NCI-H2081 (cell line): ENCODE measurements around the gene CLEC18A.
"Not testable (repeated sequence)": the region's sequence is repeated elsewhere in the genome, so short reads cannot be mapped to it uniquely, and the experiment has no call there.

ENCODE experiments used
- DNase-seq, 2 experiments: peaks; one replicate each; lab custom pipeline; 2025; lab: John Stamatoyannopoulos, UW

CLEC18A gene

DNA sequence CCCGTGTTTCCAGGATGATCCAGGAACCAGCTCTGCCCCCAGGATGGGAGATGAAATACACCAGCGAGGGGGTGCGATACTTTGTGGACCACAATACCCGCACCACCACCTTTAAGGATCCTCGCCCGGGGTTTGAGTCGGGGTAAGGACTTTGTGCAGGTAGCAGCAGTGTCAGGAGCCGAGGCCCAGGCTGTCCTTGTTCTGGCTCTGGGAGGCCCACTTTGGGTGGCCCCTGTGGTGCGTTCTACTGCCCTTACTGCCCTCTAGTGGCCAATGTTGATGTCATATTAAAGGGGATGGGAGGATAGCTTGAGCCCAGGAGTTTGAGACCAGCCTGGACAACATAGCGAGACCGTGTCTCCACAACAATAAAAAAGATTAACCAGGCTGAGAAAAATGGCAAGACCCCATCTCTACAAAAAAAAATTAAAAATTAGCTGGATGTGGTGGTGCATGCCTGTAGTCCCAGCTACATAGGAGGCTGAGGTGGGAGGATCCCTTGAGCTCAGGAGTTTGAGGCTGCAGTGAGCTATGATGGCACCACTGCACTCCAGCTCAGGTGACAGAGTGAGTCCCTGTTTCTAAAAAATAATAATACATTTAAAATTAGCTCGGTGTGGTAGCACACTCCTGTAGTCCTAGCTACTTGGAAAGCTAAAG is 20.9 kb upstream of the CLEC18A start:
- DNase-seq: peak; percentile 23 to 24

DNA sequence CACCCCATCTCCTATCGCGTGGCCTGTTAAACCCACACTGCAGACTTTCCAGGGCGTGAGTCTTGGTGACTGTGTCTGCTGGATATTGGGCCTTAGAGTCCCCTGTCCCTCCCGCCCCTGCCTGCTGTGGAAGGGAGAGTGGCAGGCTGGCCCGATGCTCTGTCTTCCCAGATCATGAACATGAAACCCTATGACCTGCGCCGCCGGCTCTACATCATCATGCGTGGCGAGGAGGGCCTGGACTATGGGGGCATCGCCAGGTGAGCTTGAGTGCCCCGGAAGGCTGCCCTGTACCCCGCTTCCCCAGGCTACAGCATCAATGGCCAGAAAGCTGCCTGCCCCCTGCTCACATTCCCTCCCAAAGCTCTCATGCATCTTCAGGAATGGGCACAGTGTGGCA is 19.5 kb upstream of the CLEC18A start:
- DNase-seq: no peak

- no peak for DNase-seq
Measured at GRCh38 chr16:69932228-69932627, 18.9 kb upstream of the CLEC18A start.

- DNase-seq: no peak
Measured at GRCh38 chr16:69932691-69933392, 18.3 kb upstream of the CLEC18A start.

DNA sequence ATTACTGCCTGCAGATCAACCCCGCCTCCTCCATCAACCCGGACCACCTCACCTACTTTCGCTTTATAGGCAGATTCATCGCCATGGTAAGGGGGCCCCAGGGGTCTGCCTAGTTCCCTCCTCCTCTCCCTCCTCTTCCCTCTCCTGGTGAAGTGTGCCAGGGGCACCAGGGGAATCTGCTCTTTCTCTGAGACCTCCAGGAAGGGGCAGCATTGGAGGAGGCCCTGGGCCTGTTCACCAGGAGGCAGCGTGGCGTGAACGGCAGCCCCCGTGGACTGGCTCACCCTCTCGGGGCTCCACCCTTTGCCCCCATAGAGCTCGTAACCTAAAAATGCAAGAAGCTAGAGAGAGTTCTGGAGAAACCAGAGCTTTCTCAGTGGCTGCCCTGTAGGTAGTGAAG is 17.1 kb upstream of the CLEC18A start:
- DNase-seq: peak in 1 of 2 experiments; percentile 6

- no peak for DNase-seq
Measured at GRCh38 chr16:69934751-69935150, 16.4 kb upstream of the CLEC18A start.

- DNase-seq: no peak
Measured at GRCh38 chr16:69935278-69935711, 15.8 kb upstream of the CLEC18A start.

DNA sequence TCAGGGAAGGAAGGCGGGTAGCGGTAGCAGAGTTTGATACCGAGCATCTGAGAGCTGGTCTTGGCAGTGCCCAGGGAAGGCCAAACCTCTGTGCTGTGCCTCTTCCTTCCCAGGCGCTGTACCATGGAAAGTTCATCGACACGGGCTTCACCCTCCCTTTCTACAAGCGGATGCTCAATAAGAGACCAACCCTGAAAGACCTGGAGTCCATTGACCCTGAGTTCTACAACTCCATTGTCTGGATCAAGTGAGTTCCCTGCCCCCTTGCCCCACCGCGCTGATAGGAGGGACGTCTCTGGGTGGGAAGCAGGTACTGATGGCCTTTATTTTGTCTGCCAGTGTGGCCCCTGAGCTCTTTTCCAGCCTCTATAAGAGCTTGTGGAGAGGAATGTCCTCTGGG is 15.4 kb upstream of the CLEC18A start:
- no peak for DNase-seq

- no peak for DNase-seq
Measured at GRCh38 chr16:69936252-69936651, 14.9 kb upstream of the CLEC18A start.

DNA sequence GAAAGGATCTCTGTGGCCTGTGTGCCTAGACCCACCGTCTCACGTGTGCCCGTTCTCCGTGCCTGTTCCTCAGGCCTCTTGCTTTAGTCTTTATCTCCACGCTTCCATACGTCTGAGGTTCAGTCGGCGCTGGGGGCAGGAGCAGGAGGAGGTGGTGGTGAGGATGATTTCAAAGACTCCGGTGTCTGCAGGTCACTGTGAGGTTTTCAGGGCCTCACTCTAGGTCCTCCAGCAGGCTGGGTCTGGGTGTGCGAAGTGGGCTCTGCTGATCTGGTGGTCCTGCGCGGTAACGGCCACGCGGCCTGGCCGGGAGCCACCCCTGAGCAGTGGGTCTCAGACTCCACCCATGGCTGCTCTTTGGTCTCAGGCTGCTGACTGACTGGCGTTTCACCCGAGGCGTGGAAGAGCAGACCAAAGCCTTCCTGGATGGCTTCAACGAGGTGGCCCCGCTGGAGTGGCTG is 14.4 kb upstream of the CLEC18A start:
- DNase-seq: no peak

DNA sequence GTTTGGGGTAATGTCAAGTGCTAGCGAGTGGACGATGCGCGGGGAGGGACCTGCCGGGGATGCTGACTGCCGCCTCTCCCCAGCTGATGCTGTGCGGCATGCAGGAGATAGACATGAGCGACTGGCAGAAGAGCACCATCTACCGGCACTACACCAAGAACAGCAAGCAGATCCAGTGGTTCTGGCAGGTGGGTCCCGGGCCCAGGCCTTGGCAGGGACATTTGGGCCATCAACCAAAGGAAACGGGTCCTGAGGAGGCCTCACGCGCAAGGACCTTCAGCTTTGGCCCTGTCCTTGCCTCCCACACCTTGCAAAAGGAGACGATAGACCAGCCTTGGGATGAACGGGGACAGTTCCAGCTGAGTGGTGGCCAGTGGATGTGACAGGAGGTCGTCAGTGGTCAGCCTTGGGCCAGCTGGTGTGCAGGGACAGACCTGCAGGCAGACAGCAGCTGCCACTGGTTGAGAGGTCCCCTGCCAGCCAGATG is 13.6 kb upstream of the CLEC18A start:
- no peak for DNase-seq

GRCh38 chr16:69938981-69939820 is 11.9 kb upstream of the CLEC18A start:
- no peak for DNase-seq

DNA sequence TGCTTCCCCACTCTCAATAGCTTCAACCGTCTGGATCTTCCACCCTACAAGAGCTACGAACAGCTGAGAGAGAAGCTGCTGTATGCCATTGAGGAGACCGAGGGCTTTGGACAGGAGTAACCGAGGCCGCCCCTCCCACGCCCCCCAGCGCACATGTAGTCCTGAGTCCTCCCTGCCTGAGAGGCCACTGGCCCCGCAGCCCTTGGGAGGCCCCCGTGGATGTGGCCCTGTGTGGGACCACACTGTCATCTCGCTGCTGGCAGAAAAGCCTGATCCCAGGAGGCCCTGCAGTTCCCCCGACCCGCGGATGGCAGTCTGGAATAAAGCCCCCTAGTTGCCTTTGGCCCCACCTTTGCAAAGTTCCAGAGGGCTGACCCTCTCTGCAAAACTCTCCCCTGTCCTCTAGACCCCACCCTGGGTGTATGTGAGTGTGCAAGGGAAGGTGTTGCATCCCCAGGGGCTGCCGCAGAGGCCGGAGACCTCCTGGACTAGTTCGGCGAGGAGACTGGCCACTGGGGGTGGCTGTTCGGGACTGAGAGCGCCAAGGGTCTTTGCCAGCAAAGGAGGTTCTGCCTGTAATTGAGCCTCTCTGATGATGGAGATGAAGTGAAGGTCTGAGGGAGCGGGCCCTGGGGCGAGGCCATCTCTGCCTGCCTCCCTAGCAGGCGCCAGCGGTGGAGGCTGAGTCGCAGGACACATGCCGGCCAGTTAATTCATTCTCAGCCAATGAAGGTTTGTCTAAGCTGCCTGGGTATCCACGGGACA is 11.1 kb upstream of the CLEC18A start:
- no peak for DNase-seq

DNA sequence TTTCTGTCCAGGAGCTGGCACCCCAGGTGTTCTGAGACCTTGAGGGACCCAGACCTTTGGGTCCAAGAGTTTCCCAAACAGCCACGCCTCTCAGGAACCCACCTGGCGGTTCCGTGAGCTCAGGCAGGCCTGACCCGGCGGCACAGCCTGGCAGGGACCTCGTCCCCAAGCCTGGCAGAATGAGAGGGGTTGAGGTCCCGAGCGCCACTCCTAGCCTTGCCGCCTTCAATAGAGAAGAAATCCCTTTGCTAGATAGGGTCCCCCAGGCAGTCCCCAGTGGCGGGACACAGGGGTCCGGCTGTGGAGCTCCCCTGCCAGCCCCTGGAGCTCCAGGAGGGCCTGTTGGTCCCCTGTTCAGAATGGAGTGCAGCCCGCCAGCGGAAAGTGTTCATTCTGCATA is 10.5 kb upstream of the CLEC18A start:
- DNase-seq: no peak

DNA sequence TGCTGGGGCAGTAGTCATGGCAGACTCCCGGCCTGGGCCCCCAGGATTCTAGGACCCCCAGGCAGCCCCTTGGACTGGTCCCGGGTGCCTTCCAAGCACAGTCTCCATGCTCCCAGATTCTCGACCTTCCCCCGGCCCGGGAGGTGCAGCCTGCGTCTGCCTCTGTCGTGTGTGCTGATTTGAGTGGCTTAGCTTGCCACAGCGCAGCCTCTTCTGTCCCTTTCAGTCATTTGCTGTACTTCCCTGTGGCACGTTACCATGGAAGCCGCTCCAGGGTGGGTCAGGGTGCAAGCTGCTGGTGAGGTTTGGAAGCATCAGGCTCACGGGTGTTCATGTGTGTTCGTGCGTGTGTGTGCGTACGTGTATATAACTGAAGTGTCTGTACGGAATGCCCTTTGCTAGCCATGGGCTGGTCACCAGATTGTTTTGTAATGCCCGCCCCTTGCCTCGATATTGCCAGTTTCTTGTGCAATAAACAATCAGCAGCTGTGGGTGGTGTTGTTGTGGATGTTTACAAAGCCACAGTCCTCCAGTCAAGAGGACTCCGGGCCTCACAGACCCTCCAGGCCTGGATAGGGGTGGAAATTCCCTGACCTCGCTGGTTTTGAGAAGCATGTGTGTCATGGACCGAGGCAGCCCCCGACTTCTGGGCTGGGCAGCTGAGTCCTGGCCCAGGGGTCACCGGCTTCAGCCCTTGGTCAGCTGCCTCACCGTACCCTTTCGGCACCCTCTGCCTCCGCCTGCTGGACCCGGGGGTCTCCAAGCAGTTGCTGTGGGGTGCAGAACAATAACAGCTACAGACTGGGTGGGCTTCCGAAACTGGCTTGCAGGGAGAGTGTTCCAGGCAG is 9.7 kb upstream of the CLEC18A start:
- DNase-seq: no peak

- no peak for DNase-seq
Measured at GRCh38 chr16:69942099-69942491, 9.0 kb upstream of the CLEC18A start.

- DNase-seq: no peak
Measured at GRCh38 chr16:69942627-69943170, 8.4 kb upstream of the CLEC18A start.

- not testable (repeated sequence) for DNase-seq
Measured at GRCh38 chr16:69943241-69944036, 7.7 kb upstream of the CLEC18A start.

DNA sequence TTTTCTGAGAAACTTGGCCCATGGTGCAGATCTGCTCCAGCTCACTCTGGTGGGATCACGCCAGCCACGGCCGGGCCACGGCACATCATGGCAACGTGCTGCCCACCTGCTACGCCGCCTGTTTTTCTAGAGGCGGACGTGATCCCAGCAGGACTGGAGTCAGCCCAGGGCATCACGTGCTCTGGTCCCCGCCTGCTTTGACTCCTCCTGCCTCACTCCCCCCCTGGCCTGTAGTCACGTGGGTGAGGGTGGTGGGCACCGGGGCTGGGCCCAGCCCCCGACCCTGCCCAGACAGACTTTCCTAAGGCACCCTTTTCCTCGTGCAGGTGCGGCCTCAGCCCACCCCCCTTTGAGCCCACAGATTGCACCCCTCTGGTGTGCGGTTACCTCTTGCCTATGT is 723 bp upstream of the CLEC18A start:
- not testable (repeated sequence) for DNase-seq

- DNase-seq: not testable (repeated sequence)
Measured at GRCh38 chr16:69951672-69952031, 518 bp downstream of the CLEC18A start.
